Measurements from ENCODE around the gene TSPAN31.
"Not testable (repeated sequence)": the region's sequence is repeated elsewhere in the genome, so short reads cannot be mapped to it uniquely, and the experiment has no call there.

Gene TSPAN31

GRCh38 chr12:57744777-57745484 lies at the start of gene TSPAN31:
TSPAN31 (plus strand) TSS chr12:57745039; CDS start chr12:57745155, 116 bp downstream.
- peak; percentile 96 for DNase-seq

- DNase-seq: no peak
Measured at GRCh38 chr12:57695770-57696432, 48.9 kb upstream of the TSPAN31 start.

- no peak for DNase-seq
Measured at GRCh38 chr12:57697076-57697475, 47.8 kb upstream of the TSPAN31 start.

- no peak for DNase-seq
Measured at GRCh38 chr12:57698414-57698813, 46.4 kb upstream of the TSPAN31 start.

- no peak for DNase-seq
Measured at GRCh38 chr12:57700317-57700716, 44.5 kb upstream of the TSPAN31 start.

GRCh38 chr12:57707250-57707649 lies 37.6 kb upstream of the TSPAN31 start:
- no peak for DNase-seq

- DNase-seq: no peak
Measured at GRCh38 chr12:57708296-57708695, 36.5 kb upstream of the TSPAN31 start.

GRCh38 chr12:57712701-57713100 lies 32.1 kb upstream of the TSPAN31 start:
- DNase-seq: no peak

- DNase-seq: no peak
Measured at GRCh38 chr12:57713209-57713608, 31.6 kb upstream of the TSPAN31 start.

- not testable (repeated sequence) for DNase-seq
Measured at GRCh38 chr12:57715036-57715748, 29.6 kb upstream of the TSPAN31 start.

- no peak for DNase-seq
Measured at GRCh38 chr12:57715786-57716185, 29.1 kb upstream of the TSPAN31 start.

- no peak for DNase-seq
Measured at GRCh38 chr12:57716305-57716704, 28.5 kb upstream of the TSPAN31 start.

GRCh38 chr12:57717131-57717530 lies 27.7 kb upstream of the TSPAN31 start:
- DNase-seq: no peak

- DNase-seq: no peak
Measured at GRCh38 chr12:57717846-57718640, 26.8 kb upstream of the TSPAN31 start.

- DNase-seq: no peak
Measured at GRCh38 chr12:57718641-57719528, 26.0 kb upstream of the TSPAN31 start.

GRCh38 chr12:57719777-57720605 lies 24.8 kb upstream of the TSPAN31 start:
- DNase-seq: no peak

GRCh38 chr12:57720606-57721595 lies 23.9 kb upstream of the TSPAN31 start:
- no peak for DNase-seq

- not testable (repeated sequence) for DNase-seq
Measured at GRCh38 chr12:57721846-57722608, 22.8 kb upstream of the TSPAN31 start.
